ENCODE measurements around the gene ISCA2. TPM values are rescaled to one million over a fixed set of nuclear protein-coding genes. Genes with fewer than 3 reads are reported as not detected.

The ISCA2 gene
- polyA plus RNA-seq, 4 donors = 44.1 to 47.4 (median 46.2) TPM

- DNase-seq (ENCODE audit: low read depth in 4 of 4, low spot score in 3 of 4) = no peak
Measured at GRCh38 chr14:74480046-74480445, 13.5 kb upstream of the ISCA2 start.

DNA sequence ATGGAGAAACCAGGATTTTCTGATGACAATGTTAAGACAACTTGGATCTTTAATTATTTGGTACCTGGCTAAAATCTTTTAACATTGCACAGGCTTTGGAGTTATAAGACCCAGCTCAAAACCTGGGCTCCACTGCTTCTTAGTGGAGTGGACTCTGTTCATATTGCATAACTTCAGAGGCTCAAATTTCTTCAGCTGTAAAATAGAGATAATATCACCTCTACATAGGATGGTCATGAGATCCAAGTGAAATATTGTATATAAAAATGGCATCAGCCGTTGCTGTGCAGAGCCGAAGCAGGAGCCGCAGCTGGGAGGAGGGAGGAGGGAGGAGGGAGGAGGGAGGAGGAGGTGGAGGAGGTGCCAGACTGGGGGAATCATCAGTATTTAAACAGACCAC is 11.0 kb upstream of the ISCA2 start:
- DNase-seq (ENCODE audit: low read depth in 4 of 4, low spot score in 3 of 4) = no peak

DNA sequence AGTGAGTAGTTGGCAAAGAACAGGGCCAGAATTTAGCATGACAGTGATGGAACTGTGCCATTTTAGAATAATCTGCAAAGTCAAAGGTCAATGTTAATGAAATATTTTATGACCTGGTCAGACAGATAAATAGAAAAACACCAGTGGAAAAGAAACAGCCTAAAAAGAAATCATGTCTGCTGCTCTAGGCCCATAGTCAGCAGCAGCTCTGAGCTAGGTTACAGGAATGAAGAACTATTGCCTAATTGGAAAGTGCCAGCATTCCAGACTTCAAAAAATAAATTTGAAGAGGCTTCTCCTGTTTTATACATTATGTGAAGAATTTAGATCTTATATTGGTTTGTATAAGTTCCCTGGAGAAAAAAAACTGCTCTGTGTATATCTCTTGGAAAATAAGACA is 10.2 kb upstream of the ISCA2 start:
- no peak for DNase-seq (ENCODE audit: low read depth in 4 of 4, low spot score in 3 of 4)

GRCh38 chr14:74486164-74486563 is 7.4 kb upstream of the ISCA2 start:
- DNase-seq (ENCODE audit: low read depth in 4 of 4, low spot score in 3 of 4) = no peak

- DNase-seq (ENCODE audit: low read depth in 4 of 4, low spot score in 3 of 4) = no peak
Measured at GRCh38 chr14:74488786-74489397, 4.7 kb upstream of the ISCA2 start.

- DNase-seq (ENCODE audit: low read depth in 4 of 4, low spot score in 3 of 4) = no peak
Measured at GRCh38 chr14:74490486-74490885, 3.1 kb upstream of the ISCA2 start.

DNA sequence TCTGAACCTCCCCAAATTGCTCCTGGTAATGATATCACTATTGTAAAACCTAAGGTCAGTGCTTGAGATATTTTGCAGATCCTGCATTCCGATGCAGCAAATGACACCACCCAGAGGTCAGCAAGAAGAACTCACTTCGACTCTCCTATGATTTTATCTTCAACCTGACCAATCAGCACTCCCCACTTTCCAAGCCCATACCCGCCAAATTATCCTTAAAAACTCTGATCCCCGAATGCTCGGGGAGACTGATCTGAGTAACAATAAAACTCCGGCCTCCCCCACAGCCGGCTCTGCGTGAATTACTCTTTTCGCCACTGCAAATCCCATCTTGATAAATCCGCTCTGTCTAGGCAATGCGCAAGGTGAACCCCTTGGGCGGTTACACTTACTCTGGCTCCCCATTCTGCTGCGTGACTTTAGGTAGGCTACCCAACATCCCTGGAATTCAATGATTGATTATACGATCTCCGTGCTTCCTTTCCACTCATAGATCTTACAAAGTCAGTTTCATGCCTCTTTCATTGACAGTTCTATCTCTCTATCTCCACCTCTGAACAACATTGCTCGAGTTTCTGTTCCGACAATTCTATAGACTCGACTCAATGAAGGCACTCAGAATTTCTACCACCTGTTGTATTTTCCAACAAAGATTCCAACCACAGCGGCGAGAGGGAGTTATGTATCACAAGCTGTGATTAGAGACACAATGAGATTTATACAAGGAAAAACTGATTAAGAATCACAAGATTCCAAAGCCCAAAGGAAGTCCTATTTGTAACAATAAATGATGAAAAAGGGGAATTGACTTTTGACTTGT is 1.4 kb upstream of the ISCA2 start:
- peak in 1 of 4 donors; percentile 17 for DNase-seq (ENCODE audit: low read depth in 4 of 4, low spot score in 3 of 4)

DNA sequence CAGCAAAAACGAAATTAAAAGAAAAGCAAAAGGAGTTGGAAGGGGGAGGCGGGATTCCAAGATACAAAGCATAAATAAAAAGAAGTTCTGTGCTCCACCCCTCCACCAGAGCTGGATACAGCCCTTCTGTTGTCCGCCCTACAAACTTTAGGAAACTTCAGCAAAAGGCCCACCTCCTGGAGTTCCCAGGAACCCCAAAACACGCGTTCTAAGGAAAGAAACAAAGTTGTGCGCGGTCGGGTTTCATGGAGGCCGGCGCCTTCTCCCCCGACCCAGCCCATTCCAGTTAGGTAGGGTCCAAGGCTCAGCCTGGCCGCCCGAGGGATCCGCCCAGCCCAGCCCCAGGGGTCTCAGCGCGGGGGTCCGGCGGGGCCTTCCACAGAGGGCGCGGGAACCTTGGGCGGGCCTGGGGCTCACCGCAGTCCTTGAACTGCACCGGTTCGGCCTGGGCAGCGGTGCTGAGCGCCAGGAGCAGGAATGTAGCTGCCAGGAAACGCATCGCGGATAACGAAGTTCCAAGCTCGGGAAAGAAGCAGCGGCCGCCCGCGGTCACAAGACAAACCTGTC is 706 bp upstream of the ISCA2 start, which contains the start of gene NPC2:
TSS of gene NPC2 (minus strand) at position 530 of the 567 bp plus-strand sequence. CDS start at position 499, 31 bp downstream.
- no peak for DNase-seq (ENCODE audit: low read depth in 4 of 4, low spot score in 3 of 4)

DNA sequence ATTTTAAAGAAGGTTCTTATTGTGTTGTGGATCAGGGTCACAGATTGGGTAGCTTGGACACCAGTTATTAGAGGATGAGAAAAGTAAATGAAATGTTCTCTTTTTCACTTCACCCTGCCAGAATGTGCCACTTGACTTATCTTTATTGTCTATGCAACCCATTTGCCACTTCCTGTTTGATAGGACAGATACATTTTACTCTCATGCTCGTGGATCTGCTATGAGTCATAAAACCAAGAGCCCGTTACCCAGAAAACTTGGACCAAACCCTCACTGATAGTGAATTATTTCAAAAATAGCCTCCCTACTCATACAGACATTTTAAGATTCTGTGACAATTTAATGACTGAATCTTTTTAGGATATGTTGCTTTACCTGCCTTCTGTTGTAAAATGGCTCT is 1.8 kb downstream of the ISCA2 start:
- DNase-seq (ENCODE audit: low read depth in 4 of 4, low spot score in 3 of 4) = no peak

GRCh38 chr14:74500417-74501134 is 7.0 kb downstream of the ISCA2 start:
- no peak for DNase-seq (ENCODE audit: low read depth in 4 of 4, low spot score in 3 of 4)

- peak; percentile 72 to 83 (median 78) for DNase-seq (ENCODE audit: low read depth in 4 of 4, low spot score in 3 of 4)
Measured at GRCh38 chr14:74501135-74501614, 7.6 kb downstream of the ISCA2 start.

- no peak for DNase-seq (ENCODE audit: low read depth in 4 of 4, low spot score in 3 of 4)
Measured at GRCh38 chr14:74501691-74502090, 8.1 kb downstream of the ISCA2 start.

GRCh38 chr14:74502236-74503019 is 8.9 kb downstream of the ISCA2 start:
- DNase-seq (ENCODE audit: low read depth in 4 of 4, low spot score in 3 of 4) = peak in 1 of 4 donors; percentile 34

DNA sequence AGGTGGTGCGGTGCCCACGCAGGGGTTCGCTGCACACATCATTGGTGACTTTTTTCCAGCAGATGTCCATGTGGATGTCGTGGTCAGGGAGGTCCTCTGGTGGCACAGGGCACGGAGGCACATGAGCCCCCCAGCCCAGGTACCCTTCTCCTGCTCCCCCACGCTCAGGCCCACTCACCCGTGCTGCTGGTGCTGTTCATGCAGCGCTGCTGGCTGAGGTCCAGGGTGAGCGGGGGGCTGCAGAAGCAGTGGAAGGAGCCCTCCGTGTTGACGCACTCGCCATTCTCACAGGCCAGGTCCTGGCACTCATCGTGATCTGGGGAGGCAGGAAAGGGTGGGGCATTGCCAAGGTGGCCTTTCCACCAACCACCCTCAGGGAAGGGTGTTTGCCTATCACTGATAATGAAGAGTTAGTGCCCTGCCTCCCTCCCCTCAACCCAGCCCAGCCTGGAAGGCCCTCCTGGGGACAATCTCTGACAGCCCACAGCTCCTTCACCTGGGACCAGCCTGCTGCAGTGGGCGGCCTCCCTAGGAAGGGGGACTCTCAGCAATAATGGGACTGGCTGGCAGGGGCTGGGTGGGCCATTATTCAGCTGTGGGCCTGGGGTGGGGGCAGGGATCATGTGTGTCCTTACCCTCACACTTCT is 9.8 kb downstream of the ISCA2 start:
- no peak for DNase-seq (ENCODE audit: low read depth in 4 of 4, low spot score in 3 of 4)

- no peak for DNase-seq (ENCODE audit: low read depth in 4 of 4, low spot score in 3 of 4)
Measured at GRCh38 chr14:74503938-74504335, 10.4 kb downstream of the ISCA2 start.

DNA sequence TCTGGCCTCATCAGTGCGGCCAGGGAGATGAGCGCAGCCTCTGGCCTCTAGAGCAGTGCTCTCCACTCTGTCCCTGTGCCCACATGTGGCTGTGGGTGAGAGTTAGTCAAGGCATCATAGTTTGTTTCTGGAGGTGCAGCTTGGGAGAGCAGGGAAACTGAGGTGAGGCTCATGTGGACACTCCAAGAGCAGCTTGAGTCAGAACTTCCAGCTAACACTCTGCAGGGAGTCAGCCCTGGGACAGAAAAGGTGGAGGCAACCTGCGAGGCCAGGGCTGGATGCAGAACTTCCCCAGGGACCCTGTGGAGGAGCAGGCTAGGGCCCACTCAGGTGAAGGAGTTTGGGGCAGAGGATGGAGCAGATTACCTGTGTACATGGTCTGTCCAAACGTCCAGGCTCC is 10.8 kb downstream of the ISCA2 start:
- DNase-seq (ENCODE audit: low read depth in 4 of 4, low spot score in 3 of 4) = no peak

- DNase-seq (ENCODE audit: low read depth in 4 of 4, low spot score in 3 of 4) = no peak
Measured at GRCh38 chr14:74504874-74505720, 11.5 kb downstream of the ISCA2 start.

GRCh38 chr14:74505831-74506230 is 12.3 kb downstream of the ISCA2 start:
- DNase-seq (ENCODE audit: low read depth in 4 of 4, low spot score in 3 of 4) = no peak

DNA sequence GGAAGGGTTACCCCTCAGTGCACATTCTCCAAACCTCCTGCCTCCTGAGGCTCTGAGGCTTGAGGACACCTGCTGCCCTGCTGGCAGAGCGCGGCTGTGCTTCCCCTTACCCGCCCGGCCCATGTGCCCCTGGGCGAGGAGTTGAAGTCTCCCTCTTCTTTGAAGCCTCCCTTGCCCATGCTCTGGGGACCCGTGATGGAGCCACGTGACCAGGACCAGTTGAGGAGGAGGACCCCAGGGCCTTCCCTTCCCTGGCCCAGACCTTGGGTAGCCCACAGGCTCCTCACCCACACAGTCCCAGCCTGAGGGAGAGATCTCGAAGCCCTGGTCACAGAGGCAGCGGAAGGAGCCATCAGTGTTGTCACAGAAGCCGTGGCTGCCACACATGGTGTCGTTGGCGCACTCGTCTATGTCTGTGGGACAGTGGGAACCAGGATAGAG is 12.9 kb downstream of the ISCA2 start:
- no peak for DNase-seq (ENCODE audit: low read depth in 4 of 4, low spot score in 3 of 4)

Measured in right renal pelvis (tissue), 4 donors.